HCT116 (cell line): ENCODE results near the gene RIMBP2. TPM values are rescaled to one million over a fixed set of nuclear protein-coding genes. Genes with fewer than 3 reads are reported as not detected.

Experiments used
- ATAC-seq: fragments of 200-7000 bp; cut with Tn5 transposase; 2 replicates; pipeline ENCODE4 v1.9.1; 2020; ENCODE audit warnings: mild to moderate bottlenecking, moderate library complexity
- BruUV-seq: library from RNA; stranded (reverse); fragments of 400-500 nt; replicated peaks from 2 replicates; lab custom pipeline; 2021; lab: Mats Ljungman, UMichigan
- CTCF ChIA-PET: fragments of 300-600 bp; sonication (Branson Sonifier 250); formaldehyde crosslinking; loops from one replicate; lab custom pipeline; 2021; ENCODE audit warnings: antibody characterized with exemption; lab: Charles Lee
- POLR2A ChIA-PET: fragments of 300-600, 350-600 bp; sonication (Branson Sonifier 250); formaldehyde crosslinking; loops from one replicate; lab custom pipeline; 2021; ENCODE audit warnings: antibody characterized with exemption; lab: Charles Lee
- RAD21 ChIA-PET, 2 experiments: fragments of 300-600 bp; sonication (Branson Sonifier 250); formaldehyde crosslinking; loops; one replicate each; lab custom pipeline; 2023; ENCODE audit warnings: low total read pairs in 2 of 2; ENCODE audit not compliant: uncharacterized antibody in 2 of 2, unreplicated experiment in 2 of 2, low non-redundant PET in 1 of 2; lab: Charles Lee
- DNase-seq: peaks from one replicate; pipeline ENCODE4 v3.0.0-alpha.2; 2010; ENCODE audit warnings: low read depth, low spot score
- H2AFZ ChIP-seq: fragments of 200-600 bp; shearing (Covaris generic), sonication (generic); 2 replicates; pipeline ENCODE4 v1.6.1; 2017; ENCODE audit warnings: low read depth, mixed run types, mixed read lengths, antibody characterized with exemption, low read length; ENCODE audit not compliant: poor library complexity, severe bottlenecking
- H3K27ac ChIP-seq: 2 replicates; pipeline ENCODE4 v1.5.1; 2012; ENCODE audit warnings: low read depth, low read length
- H3K27me3 ChIP-seq: fragments of 200-600 bp; sonication (generic); 2 replicates; pipeline ENCODE4 v1.6.1; 2016; ENCODE audit warnings: mixed run types, low read length, mixed read lengths; ENCODE audit not compliant: insufficient read depth
- H3K36me3 ChIP-seq, 2 experiments: fragments of 200-500 bp in 1 of 2; fragments of 200-600 bp in 1 of 2; sonication (Bioruptor generic) in 1 of 2; sonication (generic) in 1 of 2; 2 replicates each; pipeline versions ENCODE4 v1.5.1 to v1.6.1; 2014 to 2016; ENCODE audit warnings: low read length in 2 of 2, inconsistent platforms in 1 of 2, mixed read lengths in 1 of 2, mixed run types in 1 of 2; ENCODE audit not compliant: insufficient read depth in 2 of 2, control insufficient read depth in 1 of 2
- H3K4me1 ChIP-seq, 2 experiments: fragments of 200-600 bp in 1 of 2; sonication (generic) in 1 of 2; 2 replicates each; pipeline versions ENCODE4 v1.5.1 to v1.6.1; 2012 to 2017; ENCODE audit warnings: low read length in 2 of 2, inconsistent platforms in 1 of 2, mild to moderate bottlenecking in 1 of 2, mixed read lengths in 1 of 2, mixed run types in 1 of 2, moderate library complexity in 1 of 2; ENCODE audit not compliant: insufficient read depth in 2 of 2, control insufficient read depth in 1 of 2
- H3K4me2 ChIP-seq: fragments of 200-600 bp; sonication (generic); 2 replicates; pipeline ENCODE4 v1.6.1; 2017; ENCODE audit warnings: mixed run types, low read length, mixed read lengths
- H3K4me3 ChIP-seq, 2 experiments: fragments of 200-600 bp in 1 of 2; sonication (generic) in 1 of 2; replicated peaks in 1 of 2; 2 replicates each; pipeline ENCODE4 v1.5.1; 2011 to 2016; ENCODE audit warnings: low read length in 2 of 2, control low read depth in 1 of 2, low read depth in 1 of 2, mild to moderate bottlenecking in 1 of 2, mixed read lengths in 1 of 2, mixed run types in 1 of 2
- H3K79me2 ChIP-seq: fragments of 200-600 bp; sonication (generic); 2 replicates; pipeline ENCODE4 v1.6.1; 2017; ENCODE audit warnings: mild to moderate bottlenecking, mixed run types, low read length, moderate library complexity, mixed read lengths; ENCODE audit not compliant: insufficient read depth
- H3K9ac ChIP-seq: fragments of 200-600 bp; sonication (generic); 2 replicates; pipeline ENCODE4 v1.6.1; 2016; ENCODE audit warnings: low read length, mixed read lengths
- H3K9me2 ChIP-seq: fragments of 200-600 bp; sonication (generic), shearing (Covaris generic); 2 replicates; pipeline ENCODE4 v1.6.1; 2017; ENCODE audit warnings: mixed run types, mild to moderate bottlenecking, moderate library complexity; ENCODE audit not compliant: insufficient read depth
- H3K9me3 ChIP-seq, 2 experiments: fragments of 200-500 bp in 1 of 2; fragments of 200-600 bp in 1 of 2; sonication (Bioruptor generic) in 1 of 2; sonication (generic) in 1 of 2; 2 replicates each; pipeline ENCODE4 v1.6.1; 2014 to 2017; ENCODE audit warnings: low read length in 2 of 2, mixed read lengths in 2 of 2, inconsistent platforms in 1 of 2, low read depth in 1 of 2, mild to moderate bottlenecking in 1 of 2, mixed run types in 1 of 2, moderate library complexity in 1 of 2; ENCODE audit not compliant: control insufficient read depth in 1 of 2, insufficient read depth in 1 of 2
- H4K20me1 ChIP-seq: fragments of 200-600 bp; sonication (generic), shearing (Covaris generic); 2 replicates; pipeline ENCODE4 v1.6.1; 2017; ENCODE audit warnings: mixed run types, mild to moderate bottlenecking, moderate library complexity; ENCODE audit not compliant: insufficient read depth
- CBX3 ChIP-seq: IDR thresholded peaks from 2 replicates; pipeline ENCODE4 v1.6.1; 2012; ENCODE audit warnings: low read depth
- CEBPB ChIP-seq: IDR thresholded peaks from 2 replicates; pipeline ENCODE4 v1.6.1; 2012; ENCODE audit warnings: low read depth
- EGR1 ChIP-seq: IDR thresholded peaks from 2 replicates; pipeline ENCODE4 v1.6.1; 2012; ENCODE audit warnings: low read depth
- ELF1 ChIP-seq: IDR thresholded peaks from 2 replicates; pipeline ENCODE4 v1.6.1; 2012; ENCODE audit warnings: low read depth, borderline replicate concordance
- EZH2 ChIP-seq: fragments of 200-600 bp; sonication (generic); IDR thresholded peaks from 2 replicates; pipeline ENCODE4 v1.6.1; 2017; ENCODE audit warnings: antibody characterized with exemption, mixed run types
- EZH2phosphoT487 ChIP-seq: fragments of 200-600 bp; IDR thresholded peaks from 2 replicates; pipeline ENCODE4 v1.6.1; 2018; ENCODE audit warnings: antibody characterized with exemption, borderline replicate concordance
- FOSL1 ChIP-seq: IDR thresholded peaks from 2 replicates; pipeline ENCODE4 v1.6.1; 2012; ENCODE audit warnings: low read depth
- JUND ChIP-seq: IDR thresholded peaks from 2 replicates; pipeline ENCODE4 v1.6.1; 2012
- POLR2AphosphoS5 ChIP-seq: IDR thresholded peaks from 2 replicates; pipeline ENCODE4 v1.6.1; 2011; ENCODE audit warnings: mild to moderate bottlenecking, low read depth, low read length, moderate library complexity
- SIN3A ChIP-seq: IDR thresholded peaks from 2 replicates; pipeline ENCODE4 v1.6.1; 2012; ENCODE audit warnings: low read depth
- SRF ChIP-seq: IDR thresholded peaks from 2 replicates; pipeline ENCODE4 v1.6.1; 2012; ENCODE audit warnings: low read depth
- TCF7L2 ChIP-seq: IDR thresholded peaks from 2 replicates; pipeline ENCODE4 v1.7.0; 2011; ENCODE audit warnings: borderline replicate concordance, inconsistent platforms; ENCODE audit not compliant: insufficient read depth, insufficient read length; ENCODE audit errors: extremely low read depth
- YY1 ChIP-seq: IDR thresholded peaks from 2 replicates; pipeline ENCODE4 v1.6.1; 2011; ENCODE audit warnings: low read length, low read depth, moderate library complexity, mild to moderate bottlenecking; ENCODE audit not compliant: insufficient replicate concordance; ENCODE audit errors: extremely low read depth
- ZFX ChIP-seq: fragments of 450-650 bp; IDR thresholded peaks from 2 replicates; pipeline ENCODE4 v1.6.1; 2017
- intact Hi-C: fragments of 100-400 bp; cut with micrococcal nuclease; formaldehyde crosslinking; loops from 2 replicates; pipeline ENCODE4 v1.10.0; 2022
- total RNA-seq: library from RNA; stranded (reverse); gene quantifications from one replicate; pipeline ENCODE4 v1.2.1, GENCODE V29; 2021; ENCODE audit not compliant: unreplicated experiment
- TF ChIP-seq, protein P1 (sequence below), 3 experiments: fragments of 200-600 bp in 1 of 3; sonication (generic) in 1 of 3; IDR thresholded peaks in 2 of 3; conservative IDR thresholded peaks in 1 of 3; 2 replicates each; pipeline ENCODE4 v1.5.1; 2012 to 2017; ENCODE audit warnings: low read depth in 2 of 3, low read length in 2 of 3, antibody characterized with exemption in 1 of 3, borderline replicate concordance in 1 of 3, control low read depth in 1 of 3, mild to moderate bottlenecking in 1 of 3, mixed read lengths in 1 of 3, mixed run types in 1 of 3, moderate library complexity in 1 of 3; ENCODE audit not compliant: insufficient read depth in 1 of 3
- TF ChIP-seq, protein P2 (sequence below): IDR thresholded peaks from 2 replicates; pipeline ENCODE4 v1.6.1; 2012
- TF ChIP-seq, protein P3 (sequence below): IDR thresholded peaks from 2 replicates; pipeline ENCODE4 v1.6.1; 2012

Gene RIMBP2
- total RNA-seq, 1 experiment from 2014 or later, result not detected

DNA sequence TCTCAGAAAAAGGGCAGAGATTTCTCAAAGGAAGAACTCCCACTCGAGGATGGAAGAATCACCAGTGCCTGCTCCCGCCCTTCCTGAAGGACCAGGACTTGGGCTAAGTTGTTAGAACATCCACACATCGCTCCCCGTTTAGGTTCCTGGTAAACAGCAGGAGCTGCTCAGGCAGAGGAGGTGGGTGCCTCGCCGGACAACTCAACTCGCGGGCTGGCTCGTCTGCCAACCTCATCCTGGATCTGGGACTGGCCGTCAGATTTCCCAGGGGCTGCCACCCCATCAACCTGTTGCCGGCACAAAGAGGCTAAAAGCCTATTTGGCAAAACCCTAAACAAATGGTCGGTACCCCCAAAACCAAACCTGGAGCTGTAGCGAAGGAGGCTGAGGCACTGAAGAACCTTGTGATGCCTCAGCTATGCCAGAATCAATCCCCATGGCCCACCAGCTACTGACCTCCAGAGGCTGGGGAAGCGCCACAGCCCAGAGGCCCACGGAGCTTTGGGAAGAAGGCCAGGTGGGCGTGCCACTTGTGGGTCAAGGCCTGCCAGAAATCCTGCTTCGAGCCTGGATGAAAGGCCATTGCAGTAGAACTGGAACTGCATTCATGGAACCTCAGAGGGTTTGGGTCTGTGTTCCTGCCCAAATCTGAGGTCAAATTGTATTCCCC lies 42.9 kb downstream of the RIMBP2 start:
- DNase-seq (no peak), ATAC-seq (no peak)
- BruUV-seq, result no TSS peak
- Histone ChIP-seq H3K4me3 (no peak overlapping the region), H3K9ac (no peak overlapping the region), H2AFZ (no peak overlapping the region), H3K9me3 (no peaks in the 10 kb centered on the region), H3K27ac (no peak overlapping the region), H3K27me3 (no peaks in the 10 kb centered on the region), H3K4me1 (no peaks in the 10 kb centered on the region), H3K9me2 (no peaks in the 10 kb centered on the region), H3K4me2 (no peak overlapping the region), H3K79me2 (no peaks in the 10 kb centered on the region)
- ChIA-PET CTCF (no interaction called here), POLR2A (no interaction called here), RAD21 (no interaction called here)
- intact Hi-C loops, result no loop called here
- no peak for TF ChIP-seq CBX3
- TF ChIP-seq ZFX, result no peak
- no peak for TF ChIP-seq JUND
- no peak for TF ChIP-seq SRF
- TF ChIP-seq, protein P1, sequence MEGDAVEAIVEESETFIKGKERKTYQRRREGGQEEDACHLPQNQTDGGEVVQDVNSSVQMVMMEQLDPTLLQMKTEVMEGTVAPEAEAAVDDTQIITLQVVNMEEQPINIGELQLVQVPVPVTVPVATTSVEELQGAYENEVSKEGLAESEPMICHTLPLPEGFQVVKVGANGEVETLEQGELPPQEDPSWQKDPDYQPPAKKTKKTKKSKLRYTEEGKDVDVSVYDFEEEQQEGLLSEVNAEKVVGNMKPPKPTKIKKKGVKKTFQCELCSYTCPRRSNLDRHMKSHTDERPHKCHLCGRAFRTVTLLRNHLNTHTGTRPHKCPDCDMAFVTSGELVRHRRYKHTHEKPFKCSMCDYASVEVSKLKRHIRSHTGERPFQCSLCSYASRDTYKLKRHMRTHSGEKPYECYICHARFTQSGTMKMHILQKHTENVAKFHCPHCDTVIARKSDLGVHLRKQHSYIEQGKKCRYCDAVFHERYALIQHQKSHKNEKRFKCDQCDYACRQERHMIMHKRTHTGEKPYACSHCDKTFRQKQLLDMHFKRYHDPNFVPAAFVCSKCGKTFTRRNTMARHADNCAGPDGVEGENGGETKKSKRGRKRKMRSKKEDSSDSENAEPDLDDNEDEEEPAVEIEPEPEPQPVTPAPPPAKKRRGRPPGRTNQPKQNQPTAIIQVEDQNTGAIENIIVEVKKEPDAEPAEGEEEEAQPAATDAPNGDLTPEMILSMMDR (IDR thresholded peaks at IDR 0.05 in 2 of 3, conservative IDR thresholded peaks at IDR 0.05 in 1 of 3; ENCODE audit: borderline replicate concordance in 1 of 3, insufficient read depth in 1 of 3, low read depth in 2 of 3, low read length in 2 of 3), result no peak
- TF ChIP-seq SIN3A, result no peak
- no peak for TF ChIP-seq FOSL1
- TF ChIP-seq EGR1, result no peak
- no peak for TF ChIP-seq POLR2AphosphoS5
- no peak for TF ChIP-seq CEBPB
- no peak for TF ChIP-seq TCF7L2
- no peak for TF ChIP-seq EZH2
- TF ChIP-seq YY1, result no peak
- TF ChIP-seq, protein P2, sequence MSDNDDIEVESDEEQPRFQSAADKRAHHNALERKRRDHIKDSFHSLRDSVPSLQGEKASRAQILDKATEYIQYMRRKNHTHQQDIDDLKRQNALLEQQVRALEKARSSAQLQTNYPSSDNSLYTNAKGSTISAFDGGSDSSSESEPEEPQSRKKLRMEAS, result no peak
- TF ChIP-seq, protein P3, sequence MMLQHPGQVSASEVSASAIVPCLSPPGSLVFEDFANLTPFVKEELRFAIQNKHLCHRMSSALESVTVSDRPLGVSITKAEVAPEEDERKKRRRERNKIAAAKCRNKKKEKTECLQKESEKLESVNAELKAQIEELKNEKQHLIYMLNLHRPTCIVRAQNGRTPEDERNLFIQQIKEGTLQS, result no peak
- no peak for TF ChIP-seq EZH2phosphoT487
- no peak for TF ChIP-seq ELF1
- TF ChIP-seq, all 23 proteins: peak for 0
- Histone ChIP-seq H3K36me3 (no peaks in the 10 kb centered on the region), H4K20me1 (no peaks in the 10 kb centered on the region)
